Adrenal gland (tissue), 5 donors: ENCODE results near the gene CNTN1.

Source experiments
- POLR2A ChIP-seq, 2 donors: fragments of 450-650 bp; IDR thresholded peaks; one replicate each; pipeline ENCODE4 v1.6.1; 2017; ENCODE audit warnings: antibody characterized with exemption in 2 of 2, mild to moderate bottlenecking in 2 of 2, moderate library complexity in 1 of 2
- TF ChIP-seq, protein P1 (sequence below), 6 experiments: fragments of 450-650 bp in 4 of 6; fragments of 200-600 bp in 2 of 6; sonication (generic) in 1 of 6; IDR thresholded peaks; 1 replicate in 5 of 6; 2 replicates in 1 of 6; pipeline versions ENCODE4 v1.5.1 to v1.8.0; 2016 to 2021; ENCODE audit warnings: antibody characterized with exemption in 6 of 6, mild to moderate bottlenecking in 2 of 6, moderate library complexity in 1 of 6
- donor health status: DM: no; HTN: no; CAD: no.

GRCh38 chr12:40762072-40762471, 69.8 kb downstream of the CNTN1 start:
- TF ChIP-seq, protein P1, sequence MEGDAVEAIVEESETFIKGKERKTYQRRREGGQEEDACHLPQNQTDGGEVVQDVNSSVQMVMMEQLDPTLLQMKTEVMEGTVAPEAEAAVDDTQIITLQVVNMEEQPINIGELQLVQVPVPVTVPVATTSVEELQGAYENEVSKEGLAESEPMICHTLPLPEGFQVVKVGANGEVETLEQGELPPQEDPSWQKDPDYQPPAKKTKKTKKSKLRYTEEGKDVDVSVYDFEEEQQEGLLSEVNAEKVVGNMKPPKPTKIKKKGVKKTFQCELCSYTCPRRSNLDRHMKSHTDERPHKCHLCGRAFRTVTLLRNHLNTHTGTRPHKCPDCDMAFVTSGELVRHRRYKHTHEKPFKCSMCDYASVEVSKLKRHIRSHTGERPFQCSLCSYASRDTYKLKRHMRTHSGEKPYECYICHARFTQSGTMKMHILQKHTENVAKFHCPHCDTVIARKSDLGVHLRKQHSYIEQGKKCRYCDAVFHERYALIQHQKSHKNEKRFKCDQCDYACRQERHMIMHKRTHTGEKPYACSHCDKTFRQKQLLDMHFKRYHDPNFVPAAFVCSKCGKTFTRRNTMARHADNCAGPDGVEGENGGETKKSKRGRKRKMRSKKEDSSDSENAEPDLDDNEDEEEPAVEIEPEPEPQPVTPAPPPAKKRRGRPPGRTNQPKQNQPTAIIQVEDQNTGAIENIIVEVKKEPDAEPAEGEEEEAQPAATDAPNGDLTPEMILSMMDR (IDR thresholded peaks at IDR 0.05), result no peak
- TF ChIP-seq POLR2A (IDR thresholded peaks at IDR 0.05), result no peak
